HG02610 (cell line): ENCODE data around the gene PAPOLA.
A peak's percentile ranks its signal among the peaks of the same experiment; 100 is the strongest.
"Not testable (repeated sequence)": the region's sequence is repeated elsewhere in the genome, so short reads cannot be mapped to it uniquely, and the experiment has no call there.

Source experiments
- ATAC-seq: cut with Tn5 transposase; IDR thresholded peaks from one replicate; pipeline ENCODE4 v1.9.1; 2021; ENCODE audit warnings: mild to moderate bottlenecking, moderate library complexity; ENCODE audit not compliant: unreplicated experiment

Gene PAPOLA

GRCh38 chr14:96501740-96502620 lies at the start of gene PAPOLA:
PAPOLA (plus strand) TSS chr14:96502382; CDS start chr14:96502593, 211 bp downstream.
- ATAC-seq = peak; percentile 83

GRCh38 chr14:96452684-96453083 lies 49.5 kb upstream of the PAPOLA start:
- no peak for ATAC-seq

GRCh38 chr14:96455588-96455987 lies 46.6 kb upstream of the PAPOLA start:
- no peak for ATAC-seq

- ATAC-seq = no peak
Measured at GRCh38 chr14:96459851-96460250, 42.3 kb upstream of the PAPOLA start.

GRCh38 chr14:96461950-96462798 lies 40.0 kb upstream of the PAPOLA start:
- no peak for ATAC-seq

- ATAC-seq = no peak
Measured at GRCh38 chr14:96464136-96464535, 38.0 kb upstream of the PAPOLA start.

GRCh38 chr14:96466918-96467317 lies 35.3 kb upstream of the PAPOLA start:
- no peak for ATAC-seq

- ATAC-seq = no peak
Measured at GRCh38 chr14:96470331-96470730, 31.9 kb upstream of the PAPOLA start.

GRCh38 chr14:96470967-96471366 lies 31.2 kb upstream of the PAPOLA start:
- not testable (repeated sequence) for ATAC-seq

GRCh38 chr14:96478119-96478518 lies 24.1 kb upstream of the PAPOLA start:
- no peak for ATAC-seq

- ATAC-seq = no peak
Measured at GRCh38 chr14:96479435-96480146, 22.6 kb upstream of the PAPOLA start.

- ATAC-seq = no peak
Measured at GRCh38 chr14:96481731-96482314, 20.4 kb upstream of the PAPOLA start.

GRCh38 chr14:96482986-96483385 lies 19.2 kb upstream of the PAPOLA start:
- no peak for ATAC-seq

GRCh38 chr14:96484399-96484798 lies 17.8 kb upstream of the PAPOLA start:
- ATAC-seq = no peak

GRCh38 chr14:96486705-96487104 lies 15.5 kb upstream of the PAPOLA start:
- ATAC-seq = no peak

- no peak for ATAC-seq
Measured at GRCh38 chr14:96489327-96489726, 12.9 kb upstream of the PAPOLA start.

GRCh38 chr14:96493178-96493577 lies 9.0 kb upstream of the PAPOLA start:
- no peak for ATAC-seq

GRCh38 chr14:96494331-96494730 lies 7.9 kb upstream of the PAPOLA start:
- ATAC-seq = no peak

- peak; percentile 55 for ATAC-seq
Measured at GRCh38 chr14:96497087-96497486, 5.1 kb upstream of the PAPOLA start.

GRCh38 chr14:96497586-96497985 lies 4.6 kb upstream of the PAPOLA start:
- ATAC-seq = no peak
